ENCODE measurements around the gene WASHC2A. TPM values are rescaled to one million over a fixed set of nuclear protein-coding genes. Genes with fewer than 3 reads are reported as not detected.
A peak's percentile ranks its signal among the peaks of the same experiment; 100 is the strongest.
"Not testable (repeated sequence)": the region's sequence is repeated elsewhere in the genome, so short reads cannot be mapped to it uniquely, and the experiment has no call there.

WASHC2A gene
- total RNA-seq, 2 experiments from 2014 or later = 17.5 to 36.7 TPM

GRCh38 chr10:50132322-50132721 is 64.6 kb downstream of the WASHC2A start:
- H3K9me2 ChIP-seq (ENCODE audit: insufficient read depth, low read length); H3K27ac ChIP-seq (ENCODE audit: low read depth, low read length, poor library complexity, severe bottlenecking); H3K4me1 ChIP-seq (ENCODE audit: insufficient read depth, low read length, poor library complexity, severe bottlenecking); H3K9me3 ChIP-seq (ENCODE audit: low read length); intact Hi-C loops (cut with micrococcal nuclease; ENCODE audit: unreplicated experiment); H3K4me2 ChIP-seq (ENCODE audit: low read length); H2AFZ ChIP-seq (ENCODE audit: low read length); H4K20me1 ChIP-seq (ENCODE audit: insufficient read depth, low read length); H3K79me2 ChIP-seq (ENCODE audit: insufficient read depth, low read depth, low read length); DNase-seq (ENCODE audit: low spot score); H3K36me3 ChIP-seq (ENCODE audit: insufficient read depth, low read length); BruUV-seq (replicated peaks); POLR2A ChIA-PET; CTCF ChIA-PET (ENCODE audit: unreplicated experiment); H3K4me3 ChIP-seq (ENCODE audit: low read depth, low read length, poor library complexity, severe bottlenecking): not testable (repeated sequence)

GRCh38 chr10:50132841-50133240 is 65.1 kb downstream of the WASHC2A start:
- POLR2A ChIA-PET; CTCF ChIA-PET (ENCODE audit: unreplicated experiment); H3K9me3 ChIP-seq (ENCODE audit: low read length); H4K20me1 ChIP-seq (ENCODE audit: insufficient read depth, low read length); DNase-seq (ENCODE audit: low spot score); H3K4me1 ChIP-seq (ENCODE audit: insufficient read depth, low read length, poor library complexity, severe bottlenecking); H3K9me2 ChIP-seq (ENCODE audit: insufficient read depth, low read length); H2AFZ ChIP-seq (ENCODE audit: low read length); intact Hi-C loops (cut with micrococcal nuclease; ENCODE audit: unreplicated experiment); H3K27ac ChIP-seq (ENCODE audit: low read depth, low read length, poor library complexity, severe bottlenecking); H3K79me2 ChIP-seq (ENCODE audit: insufficient read depth, low read depth, low read length); H3K36me3 ChIP-seq (ENCODE audit: insufficient read depth, low read length); H3K4me2 ChIP-seq (ENCODE audit: low read length); H3K4me3 ChIP-seq (ENCODE audit: low read depth, low read length, poor library complexity, severe bottlenecking): not testable (repeated sequence)
- TSS peak; percentile 77 for BruUV-seq (replicated peaks)

GRCh38 chr10:50143512-50144174 is 75.9 kb downstream of the WASHC2A start:
- not testable (repeated sequence) for BruUV-seq (replicated peaks)

GRCh38 chr10:50145575-50145974 is 77.8 kb downstream of the WASHC2A start:
- intact Hi-C loops (cut with micrococcal nuclease; ENCODE audit: unreplicated experiment); H3K4me2 ChIP-seq (ENCODE audit: low read length): not testable (repeated sequence)

More at GRCh38 chr10:50143512-50144174, 75.9 kb downstream of the WASHC2A start:
- H3K79me2 ChIP-seq (ENCODE audit: insufficient read depth, low read depth, low read length); H3K4me3 ChIP-seq (ENCODE audit: low read depth, low read length, poor library complexity, severe bottlenecking); H3K9me3 ChIP-seq (ENCODE audit: low read length); H3K4me2 ChIP-seq (ENCODE audit: low read length); H3K9me2 ChIP-seq (ENCODE audit: insufficient read depth, low read length); H4K20me1 ChIP-seq (ENCODE audit: insufficient read depth, low read length); intact Hi-C loops (cut with micrococcal nuclease; ENCODE audit: unreplicated experiment); H3K36me3 ChIP-seq (ENCODE audit: insufficient read depth, low read length); H3K27ac ChIP-seq (ENCODE audit: low read depth, low read length, poor library complexity, severe bottlenecking); H3K4me1 ChIP-seq (ENCODE audit: insufficient read depth, low read length, poor library complexity, severe bottlenecking); CTCF ChIA-PET (ENCODE audit: unreplicated experiment); DNase-seq (ENCODE audit: low spot score); H2AFZ ChIP-seq (ENCODE audit: low read length); POLR2A ChIA-PET: not testable (repeated sequence)

More at GRCh38 chr10:50145575-50145974, 77.8 kb downstream of the WASHC2A start:
- H3K4me3 ChIP-seq (ENCODE audit: low read depth, low read length, poor library complexity, severe bottlenecking); H3K79me2 ChIP-seq (ENCODE audit: insufficient read depth, low read depth, low read length); POLR2A ChIA-PET; H3K36me3 ChIP-seq (ENCODE audit: insufficient read depth, low read length); H3K9me3 ChIP-seq (ENCODE audit: low read length); H3K9me2 ChIP-seq (ENCODE audit: insufficient read depth, low read length); H2AFZ ChIP-seq (ENCODE audit: low read length); CTCF ChIA-PET (ENCODE audit: unreplicated experiment); H3K4me1 ChIP-seq (ENCODE audit: insufficient read depth, low read length, poor library complexity, severe bottlenecking); BruUV-seq (replicated peaks); DNase-seq (ENCODE audit: low spot score); H3K27ac ChIP-seq (ENCODE audit: low read depth, low read length, poor library complexity, severe bottlenecking); H4K20me1 ChIP-seq (ENCODE audit: insufficient read depth, low read length): not testable (repeated sequence)
